ENCODE data around the gene AOC1. TPM values are rescaled to one million over a fixed set of nuclear protein-coding genes. Genes with fewer than 3 reads are reported as not detected.

Gene AOC1
- total and polyA plus RNA-seq, 10 donors, result 0.03 to 2.5 (median 0.74) TPM; not detected in 2

GRCh38 chr7:150860291-150860977 is 8.1 kb downstream of the AOC1 start:
- Histone ChIP-seq H3K9me3 (no peaks in the 10 kb centered on the region), H3K27me3 (replicated peaks in 1 of 7) (peaks cover 0 to 34% (median 0%) of the 10 kb centered on the region in 7 donors), H3K27ac (no peak overlapping the region), H3K4me3 (no peak overlapping the region), H3K36me3 (no peaks in the 10 kb centered on the region), H3K4me1 (no peaks in the 10 kb centered on the region)
- no peak for DNase-seq
- intact Hi-C loops (cut with DNase I; ENCODE audit: low total_unique reads), result no loop called here
- TF ChIP-seq, protein P1, sequence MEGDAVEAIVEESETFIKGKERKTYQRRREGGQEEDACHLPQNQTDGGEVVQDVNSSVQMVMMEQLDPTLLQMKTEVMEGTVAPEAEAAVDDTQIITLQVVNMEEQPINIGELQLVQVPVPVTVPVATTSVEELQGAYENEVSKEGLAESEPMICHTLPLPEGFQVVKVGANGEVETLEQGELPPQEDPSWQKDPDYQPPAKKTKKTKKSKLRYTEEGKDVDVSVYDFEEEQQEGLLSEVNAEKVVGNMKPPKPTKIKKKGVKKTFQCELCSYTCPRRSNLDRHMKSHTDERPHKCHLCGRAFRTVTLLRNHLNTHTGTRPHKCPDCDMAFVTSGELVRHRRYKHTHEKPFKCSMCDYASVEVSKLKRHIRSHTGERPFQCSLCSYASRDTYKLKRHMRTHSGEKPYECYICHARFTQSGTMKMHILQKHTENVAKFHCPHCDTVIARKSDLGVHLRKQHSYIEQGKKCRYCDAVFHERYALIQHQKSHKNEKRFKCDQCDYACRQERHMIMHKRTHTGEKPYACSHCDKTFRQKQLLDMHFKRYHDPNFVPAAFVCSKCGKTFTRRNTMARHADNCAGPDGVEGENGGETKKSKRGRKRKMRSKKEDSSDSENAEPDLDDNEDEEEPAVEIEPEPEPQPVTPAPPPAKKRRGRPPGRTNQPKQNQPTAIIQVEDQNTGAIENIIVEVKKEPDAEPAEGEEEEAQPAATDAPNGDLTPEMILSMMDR (IDR thresholded peaks at IDR 0.05 in 8 of 11, conservative IDR thresholded peaks at IDR 0.05 in 3 of 11), result peak in 1 of 11 experiments; percentile 14
- no peak for TF ChIP-seq POLR2A (IDR thresholded peaks at IDR 0.05)
- TF ChIP-seq POLR2AphosphoS5 (IDR thresholded peaks at IDR 0.05), result no peak
- 64 to 84% (median 78%) methylated on average over 7 to 14 of the region's 14 CpGs for WGBS, 5 donors

- Histone ChIP-seq H3K4me3 (no peak overlapping the region), H3K36me3 (no peaks in the 10 kb centered on the region), H3K27ac (no peak overlapping the region), H3K27me3 (replicated peaks in 1 of 7) (peaks cover 0 to 31% (median 0%) of the 10 kb centered on the region in 7 donors), H3K4me1 (no peaks in the 10 kb centered on the region), H3K9me3 (no peaks in the 10 kb centered on the region)
- intact Hi-C loops (cut with DNase I; ENCODE audit: low total_unique reads), result no loop called here
- DNase-seq, result no peak
- TF ChIP-seq, protein P1 (IDR thresholded peaks at IDR 0.05 in 8 of 11, conservative IDR thresholded peaks at IDR 0.05 in 3 of 11), result no peak
- TF ChIP-seq POLR2A (IDR thresholded peaks at IDR 0.05), result no peak
- TF ChIP-seq POLR2AphosphoS5 (IDR thresholded peaks at IDR 0.05), result no peak
- 65 to 84% (median 81%) methylated on average over 8 to 9 of the region's 9 CpGs for WGBS, 5 donors
These were observed 8.6 kb downstream of the AOC1 start for GRCh38 chr7:150860978-150861295.

- Histone ChIP-seq H3K36me3 (no peaks in the 10 kb centered on the region), H3K27me3 (replicated peaks in 1 of 7) (peaks cover 0 to 20% (median 0%) of the 10 kb centered on the region in 7 donors), H3K27ac (no peak overlapping the region), H3K9me3 (peaks cover 0 to 10% (median 0%) of the 10 kb centered on the region in 8 donors), H3K4me1 (no peaks in the 10 kb centered on the region), H3K4me3 (no peak overlapping the region)
- TF ChIP-seq POLR2A (IDR thresholded peaks at IDR 0.05) (no peak), POLR2AphosphoS5 (IDR thresholded peaks at IDR 0.05) (no peak)
- TF ChIP-seq, protein P1 (IDR thresholded peaks at IDR 0.05 in 8 of 11, conservative IDR thresholded peaks at IDR 0.05 in 3 of 11), result no peak
- intact Hi-C loops (cut with DNase I; ENCODE audit: low total_unique reads), result no loop called here
- no peak for DNase-seq
- WGBS, 5 donors, result 76 to 88% (median 85%) methylated on average over 6 of the region's 6 CpGs
These were observed 10.0 kb downstream of the AOC1 start for GRCh38 chr7:150862356-150862755.

GRCh38 chr7:150863946-150864345 is 11.6 kb downstream of the AOC1 start:
- 74 to 96% (median 88%) methylated on average over 6 of the region's 6 CpGs for WGBS, 5 donors
- H3K27me3 ChIP-seq (replicated peaks in 1 of 7), result peaks cover 0 to 9% (median 0%) of the 10 kb centered on the region in 7 donors
- no peaks in the 10 kb centered on the region for H3K36me3 ChIP-seq
- H3K9me3 ChIP-seq, result peaks cover 0 to 10% (median 0%) of the 10 kb centered on the region in 8 donors
- no peak overlapping the region for H3K4me3 ChIP-seq
- H3K27ac ChIP-seq, result no peak overlapping the region
- no peak for DNase-seq
- TF ChIP-seq POLR2AphosphoS5 (IDR thresholded peaks at IDR 0.05) (no peak), POLR2A (IDR thresholded peaks at IDR 0.05) (no peak)
- TF ChIP-seq, protein P1 (IDR thresholded peaks at IDR 0.05 in 8 of 11, conservative IDR thresholded peaks at IDR 0.05 in 3 of 11), result no peak
- intact Hi-C loops (cut with DNase I; ENCODE audit: low total_unique reads), result no loop called here
- no peaks in the 10 kb centered on the region for H3K4me1 ChIP-seq
